Esophagus squamous epithelium (tissue), 4 donors: ENCODE results near the gene C1orf226.
"Not testable (repeated sequence)": the region's sequence is repeated elsewhere in the genome, so short reads cannot be mapped to it uniquely, and the experiment has no call there.

ENCODE experiments used
- POLR2A ChIP-seq, 4 donors: fragments of 450-650 bp; IDR thresholded peaks; one replicate each; pipeline ENCODE4 v1.6.1; 2017; ENCODE audit warnings: antibody characterized with exemption in 4 of 4, mild to moderate bottlenecking in 4 of 4, moderate library complexity in 3 of 4
- TF ChIP-seq, protein P1 (sequence below), 6 experiments: fragments of 450-650 bp in 4 of 6; fragments of 200-600 bp in 2 of 6; sonication (generic) in 2 of 6; IDR thresholded peaks; one replicate each; pipeline ENCODE4 v1.5.1; 2016 to 2019; ENCODE audit warnings: antibody characterized with exemption in 6 of 6, mild to moderate bottlenecking in 4 of 6, moderate library complexity in 4 of 6

DNA sequence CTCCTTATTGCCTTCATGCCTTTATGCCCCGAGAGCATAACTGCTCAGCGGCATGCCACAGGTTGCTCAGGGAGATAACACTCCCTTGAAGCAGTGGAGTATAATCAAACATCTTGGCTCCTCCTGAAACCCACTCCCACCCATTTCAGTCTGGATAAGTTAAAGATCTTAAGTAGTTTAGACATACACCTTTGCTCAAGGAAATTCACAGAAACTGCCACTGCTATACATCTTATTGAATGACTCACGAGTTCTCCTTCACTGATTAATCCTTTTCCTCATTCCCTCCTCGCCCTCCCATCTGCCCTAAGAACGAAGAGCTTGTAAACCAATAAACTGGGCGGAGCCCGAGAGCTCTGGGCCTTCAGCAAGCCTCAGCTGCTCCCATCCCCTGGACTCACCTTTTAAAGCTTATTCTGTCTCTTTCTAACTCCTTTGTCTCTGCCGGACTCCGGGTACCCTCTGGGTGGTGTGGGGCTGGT is 38.0 kb downstream of the C1orf226 start:
- TF ChIP-seq, protein P1, sequence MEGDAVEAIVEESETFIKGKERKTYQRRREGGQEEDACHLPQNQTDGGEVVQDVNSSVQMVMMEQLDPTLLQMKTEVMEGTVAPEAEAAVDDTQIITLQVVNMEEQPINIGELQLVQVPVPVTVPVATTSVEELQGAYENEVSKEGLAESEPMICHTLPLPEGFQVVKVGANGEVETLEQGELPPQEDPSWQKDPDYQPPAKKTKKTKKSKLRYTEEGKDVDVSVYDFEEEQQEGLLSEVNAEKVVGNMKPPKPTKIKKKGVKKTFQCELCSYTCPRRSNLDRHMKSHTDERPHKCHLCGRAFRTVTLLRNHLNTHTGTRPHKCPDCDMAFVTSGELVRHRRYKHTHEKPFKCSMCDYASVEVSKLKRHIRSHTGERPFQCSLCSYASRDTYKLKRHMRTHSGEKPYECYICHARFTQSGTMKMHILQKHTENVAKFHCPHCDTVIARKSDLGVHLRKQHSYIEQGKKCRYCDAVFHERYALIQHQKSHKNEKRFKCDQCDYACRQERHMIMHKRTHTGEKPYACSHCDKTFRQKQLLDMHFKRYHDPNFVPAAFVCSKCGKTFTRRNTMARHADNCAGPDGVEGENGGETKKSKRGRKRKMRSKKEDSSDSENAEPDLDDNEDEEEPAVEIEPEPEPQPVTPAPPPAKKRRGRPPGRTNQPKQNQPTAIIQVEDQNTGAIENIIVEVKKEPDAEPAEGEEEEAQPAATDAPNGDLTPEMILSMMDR (IDR thresholded peaks at IDR 0.05): not testable (repeated sequence)
- not testable (repeated sequence) for TF ChIP-seq POLR2A (IDR thresholded peaks at IDR 0.05)
